H1 (cell line): Measurements from ENCODE around the gene SMYD1. TPM values are rescaled to one million over a fixed set of nuclear protein-coding genes. Genes with fewer than 3 reads are reported as not detected.

Source experiments
- CTCF ChIA-PET: fragments of 300-600 bp; sonication (Branson Sonifier 250); formaldehyde crosslinking; loops from one replicate; lab custom pipeline; 2021; ENCODE audit not compliant: partially characterized antibody; lab: Charles Lee
- POLR2A ChIA-PET: fragments of 300-600 bp; sonication (Branson Sonifier 250); formaldehyde crosslinking; loops from one replicate; lab custom pipeline; 2021; ENCODE audit warnings: inconsistent platforms; ENCODE audit not compliant: partially characterized antibody; lab: Charles Lee
- DNase-seq, 2 experiments: peaks; one replicate each; pipeline versions ENCODE4 v3.0.0 to v3.0.0-alpha.2; 2010 to 2022; ENCODE audit warnings: low spot score in 2 of 2, low read depth in 1 of 2, mixed read lengths in 1 of 2
- FAIRE-seq: peaks from 2 replicates; lab custom pipeline; 2011; peaks lifted over from hg19 to GRCh38; lab: Jason Lieb, UNC
- H2AFZ ChIP-seq: 2 replicates; pipeline ENCODE4 v1.8.1; 2012; ENCODE audit warnings: low read length, inconsistent platforms
- H2AK5ac ChIP-seq: 2 replicates; pipeline ENCODE4 v1.6.1; 2013; ENCODE audit warnings: low read depth, low read length
- H2BK120ac ChIP-seq: replicated peaks from 2 replicates; pipeline ENCODE3; 2013; ENCODE audit warnings: low read depth, low read length, inconsistent platforms
- H2BK12ac ChIP-seq: 2 replicates; pipeline ENCODE4 v1.6.1; 2013; ENCODE audit warnings: low read depth, low read length
- H2BK15ac ChIP-seq: 2 replicates; pipeline ENCODE4 v1.6.1; 2013; ENCODE audit warnings: low read length
- H2BK20ac ChIP-seq: 2 replicates; pipeline ENCODE4 v1.6.1; 2013; ENCODE audit warnings: low read length
- H2BK5ac ChIP-seq: 2 replicates; pipeline ENCODE4 v1.6.1; 2013; ENCODE audit warnings: low read depth, low read length
- H3K14ac ChIP-seq: 2 replicates; pipeline ENCODE4 v1.6.1; 2013; ENCODE audit warnings: inconsistent platforms; ENCODE audit not compliant: insufficient read length
- H3K18ac ChIP-seq: 2 replicates; pipeline ENCODE4 v1.6.1; 2013; ENCODE audit warnings: low read length; ENCODE audit errors: extremely low read depth
- H3K23ac ChIP-seq: 2 replicates; pipeline ENCODE4 v1.6.1; 2013; ENCODE audit warnings: inconsistent platforms; ENCODE audit not compliant: insufficient read length
- H3K23me2 ChIP-seq: 2 replicates; pipeline ENCODE4 v1.6.1; 2013; ENCODE audit warnings: low read depth, low read length
- H3K27ac ChIP-seq: 2 replicates; pipeline ENCODE4 v1.6.1; 2011; ENCODE audit warnings: low read depth, low read length, inconsistent platforms
- H3K27me3 ChIP-seq, 4 experiments: replicated peaks in 1 of 4; 1 replicate in 1 of 4; 2 replicates in 3 of 4; pipeline versions ENCODE4 v1.6.1 to v1.8.1; 2011 to 2013; ENCODE audit warnings: low read length in 3 of 4, mild to moderate bottlenecking in 3 of 4, inconsistent platforms in 2 of 4, mixed read lengths in 2 of 4, moderate library complexity in 1 of 4; ENCODE audit not compliant: control insufficient read depth in 3 of 4, insufficient read depth in 3 of 4; ENCODE audit errors: extremely low read depth in 1 of 4
- H3K36me3 ChIP-seq, 4 experiments: 2 replicates each; pipeline versions ENCODE4 v1.6.1 to v1.8.1; 2011 to 2013; ENCODE audit warnings: mild to moderate bottlenecking in 4 of 4, low read length in 3 of 4, moderate library complexity in 2 of 4, control low read depth in 1 of 4, inconsistent platforms in 1 of 4; ENCODE audit not compliant: insufficient read depth in 4 of 4, control insufficient read depth in 2 of 4
- H3K4ac ChIP-seq: replicated peaks from 2 replicates; pipeline ENCODE3; 2013; ENCODE audit warnings: low read length, low read depth, mixed read lengths, inconsistent platforms; ENCODE audit not compliant: insufficient read length
- H3K4me1 ChIP-seq, 4 experiments: replicated peaks in 1 of 4; 1 replicate in 1 of 4; 2 replicates in 3 of 4; pipeline versions ENCODE4 v1.6.1 to v1.8.1; 2011 to 2013; ENCODE audit warnings: low read length in 3 of 4, inconsistent platforms in 2 of 4, mixed read lengths in 1 of 4; ENCODE audit not compliant: insufficient read depth in 4 of 4, control insufficient read depth in 3 of 4
- H3K4me2 ChIP-seq, 2 experiments: 2 replicates each; pipeline versions ENCODE4 v1.6.1 to v1.8.1; 2011 to 2013; ENCODE audit warnings: low read depth in 2 of 2, low read length in 2 of 2, control low read depth in 1 of 2, inconsistent platforms in 1 of 2, mild to moderate bottlenecking in 1 of 2; ENCODE audit not compliant: insufficient read depth in 1 of 2
- H3K4me3 ChIP-seq, 4 experiments: fragments of 200-600, 300-600 bp in 1 of 4; sonication (generic), shearing (Covaris generic), sonication (Bioruptor Twin) in 1 of 4; 2 replicates each; pipeline versions ENCODE4 v1.5.1 to v1.8.1; 2011 to 2016; ENCODE audit warnings: low read length in 4 of 4, low read depth in 3 of 4, control low read depth in 2 of 4, inconsistent platforms in 2 of 4, mild to moderate bottlenecking in 2 of 4, mixed read lengths in 1 of 4, moderate library complexity in 1 of 4; ENCODE audit not compliant: insufficient read depth in 2 of 4; ENCODE audit errors: extremely low read depth in 1 of 4
- H3K56ac ChIP-seq: replicated peaks from 2 replicates; pipeline ENCODE3; 2013; ENCODE audit warnings: low read depth, mild to moderate bottlenecking, mixed read lengths, low read length, inconsistent platforms; ENCODE audit not compliant: insufficient read length
- H3K79me1 ChIP-seq: 2 replicates; pipeline ENCODE4 v1.6.1; 2013; ENCODE audit warnings: low read depth, low read length, control low read depth
- H3K79me2 ChIP-seq, 2 experiments: 2 replicates each; pipeline versions ENCODE4 v1.6.1 to v1.8.1; 2012 to 2013; ENCODE audit warnings: low read length in 2 of 2, mild to moderate bottlenecking in 2 of 2, inconsistent platforms in 1 of 2; ENCODE audit not compliant: insufficient read depth in 2 of 2, control insufficient read depth in 1 of 2
- H3K9ac ChIP-seq, 4 experiments: replicated peaks in 1 of 4; 1 replicate in 1 of 4; 2 replicates in 3 of 4; pipeline versions ENCODE4 v1.6.1 to v1.8.1; 2011 to 2013; ENCODE audit warnings: low read depth in 3 of 4, low read length in 3 of 4, control low read depth in 2 of 4, mild to moderate bottlenecking in 2 of 4, moderate library complexity in 2 of 4, inconsistent platforms in 1 of 4; ENCODE audit errors: extremely low read depth in 1 of 4
- H3K9me3 ChIP-seq, 2 experiments: 2 replicates each; pipeline versions ENCODE4 v1.6.1 to v1.8.1; 2012 to 2013; ENCODE audit warnings: mild to moderate bottlenecking in 2 of 2, moderate library complexity in 2 of 2, control low read depth in 1 of 2, inconsistent platforms in 1 of 2, low read depth in 1 of 2, low read length in 1 of 2, mixed read lengths in 1 of 2; ENCODE audit not compliant: insufficient read depth in 2 of 2
- H4K20me1 ChIP-seq, 2 experiments: replicated peaks in 1 of 2; 2 replicates each; pipeline versions ENCODE3 to v1.8.1; 2011 to 2013; ENCODE audit warnings: inconsistent platforms in 2 of 2, low read length in 2 of 2, mild to moderate bottlenecking in 1 of 2; ENCODE audit not compliant: insufficient read depth in 2 of 2, control insufficient read depth in 1 of 2
- H4K5ac ChIP-seq: 2 replicates; pipeline ENCODE4 v1.6.1; 2013; ENCODE audit warnings: low read length, low read depth, mixed read lengths, inconsistent platforms; ENCODE audit not compliant: insufficient read length
- H4K8ac ChIP-seq: 2 replicates; pipeline ENCODE4 v1.8.0; 2013; ENCODE audit warnings: mild to moderate bottlenecking, moderate library complexity, low read length, inconsistent platforms; ENCODE audit not compliant: insufficient read depth; ENCODE audit errors: extremely low read depth
- H4K91ac ChIP-seq: replicated peaks from 2 replicates; pipeline ENCODE3; 2013; ENCODE audit warnings: low read length, mixed read lengths, inconsistent platforms; ENCODE audit not compliant: insufficient read length
- RNF2 ChIP-seq: fragments of 200-900, 300-1000 bp; sonication (generic); IDR thresholded peaks from 2 replicates; pipeline ENCODE4 v1.7.1; 2016; ENCODE audit warnings: borderline replicate concordance, low read depth, mild to moderate bottlenecking, antibody characterized with exemption, low read length; ENCODE audit not compliant: poor library complexity, severe bottlenecking; ENCODE audit errors: missing control alignments
- SIN3A ChIP-seq, 2 experiments: IDR thresholded peaks in 1 of 2; conservative IDR thresholded peaks in 1 of 2; 2 replicates each; pipeline ENCODE4 v1.6.1; 2011 to 2012; ENCODE audit warnings: low read length in 2 of 2, improper control_type of control experiment in 1 of 2, low read depth in 1 of 2, mild to moderate bottlenecking in 1 of 2
- WGBS, 2 experiments: shearing (Covaris generic) in 1 of 2; methylation state at CpG; one replicate each; pipeline versions ENCODE4 v1.1.6 to v1.1.7; 2013 to 2015; ENCODE audit warnings: low lambda C conversion rate in 2 of 2, mixed read lengths in 2 of 2, inconsistent platforms in 1 of 2, low coverage in 1 of 2, missing lambda C conversion rate in 1 of 2; ENCODE audit not compliant: insufficient replicate concordance in 2 of 2, insufficient coverage in 1 of 2, insufficient read length in 1 of 2; ENCODE audit errors: extremely low coverage in 1 of 2, missing lambda C conversion rate in 1 of 2; 5-methylcytosine and 5-hydroxymethylcytosine counted together
- polyA plus RNA-seq, 7 experiments: library from polyadenylated mRNA; depleted of rRNA in 3 of 7; stranded (reverse) in 5 of 7; unstranded in 2 of 7; fragments of >200 nt in 5 of 7; fragments of 200-250 nt in 2 of 7; gene quantifications; 1 replicate in 5 of 7; 2 replicates in 1 of 7; 4 replicates in 1 of 7; pipeline versions ENCODE4 v1.2.1 to v1.2.3, GENCODE V29; 2011 to 2013; ENCODE audit warnings: missing spikeins in 2 of 7, mixed read lengths in 2 of 7
- total RNA-seq: library from RNA; stranded (reverse); fragmentation: NEBNext Ultra II Directional; extraction: Animal tissue kit (Norgen Biotek cat#: 25700); gene quantifications from 2 replicates; pipeline ENCODE4 v1.2.1, GENCODE V29; 2021

Gene SMYD1
- total and polyA plus RNA-seq, 2 of the 8 experiments (the other 6 are each of a cell fraction or from before 2014, with no cell fraction given), result 0.06 TPM; not detected in 1

DNA sequence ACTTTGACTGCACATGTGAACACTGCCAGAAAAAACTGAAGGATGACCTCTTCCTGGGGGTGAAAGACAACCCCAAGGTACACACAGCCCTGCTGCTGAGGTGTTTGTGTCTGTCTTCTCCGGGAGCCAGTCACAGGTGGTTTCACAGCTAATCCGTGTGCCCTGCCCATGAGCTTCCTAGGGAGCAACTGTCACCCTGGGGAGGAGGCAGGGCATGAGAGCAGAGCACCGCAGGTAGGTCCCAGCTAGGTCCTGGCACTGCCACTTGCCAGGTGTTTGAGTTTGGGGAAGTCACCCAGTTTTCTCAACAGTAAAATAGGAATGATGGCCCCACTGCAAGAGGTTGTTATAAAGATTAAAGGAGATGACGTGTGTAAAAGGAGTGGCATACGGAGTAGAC is 29.1 kb downstream of the SMYD1 start:
- Histone ChIP-seq H3K27me3 (no peaks in the 10 kb centered on the region), H2BK120ac (no peak overlapping the region), H2BK5ac (no peak overlapping the region), H2AK5ac (no peak overlapping the region), H3K9ac (no peak overlapping the region), H2BK12ac (no peak overlapping the region), H3K27ac (no peak overlapping the region), H3K23me2 (no peaks in the 10 kb centered on the region), H2AFZ (no peak overlapping the region), H3K4me3 (no peak overlapping the region), H3K4me2 (no peak overlapping the region), H3K14ac (no peak overlapping the region), H2BK15ac (no peak overlapping the region), H4K91ac (no peak overlapping the region), H3K4me1 (peaks cover 0 to 12% (median 3%) of the 10 kb centered on the region in 4 experiments; a peak in 5 of 7 replicates), H3K4ac (no peak overlapping the region), H2BK20ac (no peak overlapping the region; the same call in 1 of the 2 replicates), H3K23ac (no peak overlapping the region)
- CTCF ChIA-PET, result interaction anchor here (1.2 to 4.2 kb wide), 4 partner anchors 12 to 578 kb away, joined by 4 to 26 read pairs (median 4); no protein-coding TSS in a partner anchor
- WGBS, 2 experiments, result 83% methylated on average over 5 of the region's 5 CpGs; no CpG with 5 or more reads in 1 of the 2 experiments
- no peak for DNase-seq
- POLR2A ChIA-PET, result no interaction called here
- TF ChIP-seq SIN3A (conservative IDR thresholded peaks at IDR 0.05 in 1 of 2, IDR thresholded peaks at IDR 0.05 in 1 of 2; ENCODE audit: low read depth in 1 of 2, low read length in 2 of 2), result no peak
- no peak for TF ChIP-seq RNF2
- TF ChIP-seq, all 59 proteins: peak for 0
- H3K36me3 ChIP-seq, result no peaks in the 10 kb centered on the region
- no peak overlapping the region for H3K56ac ChIP-seq
- H3K18ac ChIP-seq, result no peak overlapping the region
- no peaks in the 10 kb centered on the region for H3K79me2 ChIP-seq
- no peaks in the 10 kb centered on the region for H3K79me1 ChIP-seq
- no peak for FAIRE-seq
- no peak overlapping the region for H4K8ac ChIP-seq
- no peaks in the 10 kb centered on the region for H3K9me3 ChIP-seq
- no peaks in the 10 kb centered on the region for H4K20me1 ChIP-seq
- H4K5ac ChIP-seq, result no peak overlapping the region
